Activated B cell treated with CpG ODN at 0.5 μM for 24 hours (primary cell): ENCODE results near the gene DNAJC21. TPM values are rescaled to one million over a fixed set of nuclear protein-coding genes. Genes with fewer than 3 reads are reported as not detected.

Source experiments
- ATAC-seq: fragments of 200-7000 bp; cut with Tn5 transposase; one replicate; pipeline ENCODE4 v1.10.0; 2021; ENCODE audit warnings: low read depth, mild to moderate bottlenecking, moderate library complexity
- CTCF ChIA-PET: fragments of 350-600 bp; sonication (Branson Sonifier 250); formaldehyde crosslinking; loops from one replicate; lab custom pipeline; 2021; ENCODE audit warnings: antibody characterized with exemption; lab: Charles Lee
- POLR2A ChIA-PET: fragments of 350-600 bp; sonication (Branson Sonifier 250); formaldehyde crosslinking; loops from one replicate; lab custom pipeline; 2021; ENCODE audit warnings: antibody characterized with exemption; lab: Charles Lee
- DNase-seq: peaks from one replicate; pipeline ENCODE4 v3.0.0; 2022
- H3K27ac Mint-ChIP-seq: one replicate; pipeline ENCODE4 v1.8.0; 2020; ENCODE audit warnings: mixed read lengths
- H3K27me3 Mint-ChIP-seq: one replicate; pipeline ENCODE4 v1.8.0; 2021; ENCODE audit warnings: mixed read lengths
- H3K36me3 Mint-ChIP-seq: one replicate; pipeline ENCODE4 v1.8.0; 2021; ENCODE audit warnings: low read depth, mixed read lengths
- H3K4me1 Mint-ChIP-seq: one replicate; pipeline ENCODE4 v1.8.0; 2021; ENCODE audit warnings: mixed read lengths
- H3K4me3 Mint-ChIP-seq: one replicate; pipeline ENCODE4 v1.8.0; 2020; ENCODE audit warnings: mild to moderate bottlenecking, mixed read lengths
- H3K9me3 Mint-ChIP-seq: one replicate; pipeline ENCODE4 v1.8.0; 2020; ENCODE audit warnings: mixed read lengths
- intact Hi-C: fragments of 100-400 bp; cut with micrococcal nuclease; formaldehyde crosslinking; loops from one replicate; pipeline ENCODE4 v1.15.1; 2024
- total RNA-seq: library from RNA; stranded (reverse); gene quantifications from 2 replicates; pipeline ENCODE4 v1.2.3, GENCODE V29; 2022
- TF ChIP-seq, protein P1 (sequence below): fragments of 200-600 bp; IDR thresholded peaks from one replicate; pipeline ENCODE4 v1.8.0; 2022; ENCODE audit warnings: antibody characterized with exemption, mild to moderate bottlenecking

DNAJC21 gene
- total RNA-seq, 1 donor from 2014 or later, result 44.0 TPM

DNA sequence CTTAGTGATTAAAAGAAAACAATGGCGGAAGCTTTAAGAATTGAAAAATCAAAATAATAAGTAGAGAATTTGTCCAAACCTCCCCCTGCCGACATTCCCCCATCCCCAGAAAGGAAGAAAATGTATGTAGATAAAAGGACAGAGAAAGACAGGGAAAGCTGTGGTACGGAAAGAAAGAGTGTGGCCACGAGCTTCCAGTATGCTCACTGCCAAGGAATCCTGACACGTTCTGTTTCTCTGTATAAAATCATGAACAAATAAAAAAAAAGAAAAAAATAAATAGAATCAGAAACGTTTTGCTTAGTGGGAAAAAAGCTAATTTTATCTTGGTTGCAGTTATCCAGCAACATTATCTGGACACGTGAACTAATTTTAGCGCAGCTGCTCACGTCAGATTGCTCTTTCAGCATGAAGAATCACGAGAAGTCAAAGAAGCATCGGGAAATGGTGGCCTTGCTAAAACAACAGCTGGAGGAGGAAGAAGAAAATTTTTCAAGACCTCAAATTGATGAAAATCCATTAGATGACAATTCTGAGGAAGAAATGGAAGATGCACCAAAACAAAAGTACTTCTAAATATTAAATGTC is 15.2 kb downstream of the DNAJC21 start:
- H3K27me3 Mint-ChIP-seq, result no peaks in the 10 kb centered on the region
- H3K4me3 Mint-ChIP-seq, result no peak overlapping the region
- H3K9me3 Mint-ChIP-seq, result no peaks in the 10 kb centered on the region
- intact Hi-C loops, result no loop called here
- H3K27ac Mint-ChIP-seq, result no peak overlapping the region
- ATAC-seq (no peak), DNase-seq (no peak)
- no peaks in the 10 kb centered on the region for H3K4me1 Mint-ChIP-seq
- POLR2A ChIA-PET, result no interaction called here
- TF ChIP-seq, protein P1, sequence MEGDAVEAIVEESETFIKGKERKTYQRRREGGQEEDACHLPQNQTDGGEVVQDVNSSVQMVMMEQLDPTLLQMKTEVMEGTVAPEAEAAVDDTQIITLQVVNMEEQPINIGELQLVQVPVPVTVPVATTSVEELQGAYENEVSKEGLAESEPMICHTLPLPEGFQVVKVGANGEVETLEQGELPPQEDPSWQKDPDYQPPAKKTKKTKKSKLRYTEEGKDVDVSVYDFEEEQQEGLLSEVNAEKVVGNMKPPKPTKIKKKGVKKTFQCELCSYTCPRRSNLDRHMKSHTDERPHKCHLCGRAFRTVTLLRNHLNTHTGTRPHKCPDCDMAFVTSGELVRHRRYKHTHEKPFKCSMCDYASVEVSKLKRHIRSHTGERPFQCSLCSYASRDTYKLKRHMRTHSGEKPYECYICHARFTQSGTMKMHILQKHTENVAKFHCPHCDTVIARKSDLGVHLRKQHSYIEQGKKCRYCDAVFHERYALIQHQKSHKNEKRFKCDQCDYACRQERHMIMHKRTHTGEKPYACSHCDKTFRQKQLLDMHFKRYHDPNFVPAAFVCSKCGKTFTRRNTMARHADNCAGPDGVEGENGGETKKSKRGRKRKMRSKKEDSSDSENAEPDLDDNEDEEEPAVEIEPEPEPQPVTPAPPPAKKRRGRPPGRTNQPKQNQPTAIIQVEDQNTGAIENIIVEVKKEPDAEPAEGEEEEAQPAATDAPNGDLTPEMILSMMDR, result no peak
- CTCF ChIA-PET, result no interaction called here
- peaks cover 79% of the 10 kb centered on the region for H3K36me3 Mint-ChIP-seq

DNA sequence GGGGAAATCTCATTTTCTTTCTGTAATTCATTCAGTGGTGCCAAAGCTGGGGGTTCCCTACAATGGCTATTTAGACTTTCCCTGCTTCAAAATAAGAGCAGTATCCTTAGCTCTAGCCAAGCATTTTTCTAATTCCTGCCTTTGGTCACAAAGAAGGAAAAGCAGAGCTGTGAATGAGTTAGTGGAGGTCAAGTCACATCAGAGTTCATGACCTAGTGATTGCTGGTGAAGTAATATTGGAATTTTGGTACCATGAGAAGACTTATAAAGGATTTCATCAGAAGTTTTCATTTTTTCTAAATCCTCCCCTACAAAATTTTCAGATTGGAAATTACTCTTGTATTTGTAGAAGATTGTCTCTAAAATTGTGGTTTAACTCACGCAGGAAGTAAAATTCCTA is 28.0 kb downstream of the DNAJC21 start:
- Mint-ChIP-seq H3K27ac (no peak overlapping the region), H3K4me1 (peaks cover 5% of the 10 kb centered on the region), H3K4me3 (no peak overlapping the region), H3K9me3 (no peaks in the 10 kb centered on the region), H3K36me3 (peaks cover 35% of the 10 kb centered on the region), H3K27me3 (no peaks in the 10 kb centered on the region)
- CTCF ChIA-PET, result interaction anchor here (0.8 to 1.2 kb wide), 3 partner anchors 27 to 46 kb away, joined by 3 to 7 read pairs (median 3); no protein-coding TSS in a partner anchor
- TF ChIP-seq, protein P1, result no peak
- POLR2A ChIA-PET, result no interaction called here
- no peak for ATAC-seq
- intact Hi-C loops, result no loop called here
- no peak for DNase-seq

DNA sequence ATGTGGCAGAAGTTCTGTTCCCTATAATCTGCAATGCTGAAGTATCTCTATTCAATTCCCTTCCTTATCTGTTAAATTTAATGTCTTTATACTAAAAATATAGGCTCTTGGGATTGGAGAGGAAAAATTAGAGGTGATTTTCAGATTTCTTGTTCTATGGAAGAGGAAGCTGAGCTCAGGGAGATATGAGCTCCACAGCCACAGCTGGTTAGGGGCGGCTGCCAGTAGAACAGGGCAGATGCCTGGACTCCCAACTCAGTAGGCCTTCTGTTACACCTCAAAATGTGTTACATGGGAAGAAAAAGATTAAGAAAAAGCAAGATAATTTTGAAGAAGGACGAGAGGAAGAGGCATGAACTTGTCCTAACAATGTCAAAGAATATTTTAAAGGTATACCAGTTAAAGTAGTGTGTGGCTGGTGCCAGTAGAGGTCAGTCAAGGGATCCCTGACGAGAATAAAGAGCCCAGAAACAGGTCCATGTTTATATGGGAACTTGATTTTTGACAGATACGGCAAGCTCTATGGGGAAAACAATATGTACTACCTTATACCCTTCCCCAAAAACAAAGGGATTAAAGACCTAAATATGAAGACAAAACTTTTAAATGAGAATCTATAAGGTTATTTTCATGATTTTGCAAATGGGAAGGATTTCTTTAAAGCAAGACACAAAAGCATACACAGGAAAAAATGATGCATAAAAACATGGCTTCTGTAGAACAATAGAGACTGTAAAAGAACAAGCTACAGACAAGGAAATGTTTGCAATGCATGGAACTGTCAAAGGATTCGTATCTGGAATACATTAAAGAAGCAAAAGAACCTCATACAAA is 28.7 kb downstream of the DNAJC21 start:
- ATAC-seq (no peak), DNase-seq (no peak)
- ChIA-PET POLR2A (no interaction called here), CTCF (interaction anchor here (0.7 to 1.2 kb wide), 5 partner anchors 28 to 245 kb away, joined by 3 to 7 read pairs (median 3); no protein-coding TSS in a partner anchor)
- intact Hi-C loops, result loop anchor here (1.0 kb wide), 2 partner anchors 45 to 968 kb away; no protein-coding TSS in a partner anchor
- H3K27me3 Mint-ChIP-seq, result no peaks in the 10 kb centered on the region
- H3K36me3 Mint-ChIP-seq, result peaks cover 28% of the 10 kb centered on the region
- TF ChIP-seq, protein P1, result no peak
- peaks cover 5% of the 10 kb centered on the region for H3K4me1 Mint-ChIP-seq
- H3K9me3 Mint-ChIP-seq, result no peaks in the 10 kb centered on the region
- no peak overlapping the region for H3K27ac Mint-ChIP-seq
- no peak overlapping the region for H3K4me3 Mint-ChIP-seq

DNA sequence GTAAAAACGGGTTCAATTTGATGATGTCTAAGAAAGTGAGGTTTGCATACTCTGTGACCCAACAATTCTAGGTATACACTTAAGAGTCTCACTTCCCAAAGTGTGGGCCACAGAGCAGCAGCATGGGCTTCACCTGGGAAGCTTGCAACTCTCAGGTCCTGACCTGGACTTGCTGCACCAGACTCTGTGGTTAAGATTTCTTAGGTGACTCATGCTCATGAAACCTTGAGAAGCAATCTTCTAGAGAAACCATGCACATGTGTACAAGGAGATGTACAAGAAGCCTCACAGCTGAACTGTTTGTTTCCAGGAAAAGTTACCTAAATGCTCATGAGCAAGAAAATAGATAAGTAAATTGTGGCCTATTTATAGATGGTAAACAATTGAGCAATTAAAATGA is 30.0 kb downstream of the DNAJC21 start:
- intact Hi-C loops, result no loop called here
- Mint-ChIP-seq H3K4me1 (peaks cover 5% of the 10 kb centered on the region), H3K9me3 (no peaks in the 10 kb centered on the region), H3K27me3 (no peaks in the 10 kb centered on the region), H3K4me3 (no peak overlapping the region), H3K27ac (no peak overlapping the region), H3K36me3 (peaks cover 19% of the 10 kb centered on the region)
- no peak for ATAC-seq
- TF ChIP-seq, protein P1, result no peak
- no peak for DNase-seq
- POLR2A ChIA-PET, result no interaction called here
- CTCF ChIA-PET, result interaction anchor here (0.6 to 0.9 kb wide), 2 partner anchors 18 to 44 kb away, joined by 3 read pairs; no protein-coding TSS in a partner anchor

DNA sequence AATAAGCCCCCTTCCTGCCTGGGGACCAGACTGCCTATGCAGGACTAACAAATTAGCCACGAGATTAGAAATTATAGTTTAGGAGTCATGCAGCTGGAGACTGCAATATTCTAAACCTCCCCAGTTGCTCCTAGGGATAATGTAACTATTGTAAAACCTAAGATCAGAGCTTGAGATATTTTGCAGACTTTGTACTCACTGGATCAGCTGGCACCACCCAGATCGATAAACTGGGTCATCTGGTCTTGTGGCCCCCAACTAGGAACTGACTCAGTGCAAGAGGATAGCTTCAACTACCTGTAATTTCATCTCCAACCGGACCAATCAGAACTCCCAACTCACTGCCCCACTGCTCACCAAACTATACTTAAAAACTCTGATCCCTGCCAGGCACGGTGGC is 38.2 kb downstream of the DNAJC21 start:
- no peaks in the 10 kb centered on the region for H3K27me3 Mint-ChIP-seq
- ATAC-seq (no peak), DNase-seq (no peak)
- ChIA-PET POLR2A (no interaction called here), CTCF (no interaction called here)
- TF ChIP-seq, protein P1, result no peak
- intact Hi-C loops, result no loop called here
- H3K36me3 Mint-ChIP-seq, result peaks cover 20% of the 10 kb centered on the region
- no peak overlapping the region for H3K4me3 Mint-ChIP-seq
- H3K9me3 Mint-ChIP-seq, result peaks cover 10% of the 10 kb centered on the region
- H3K4me1 Mint-ChIP-seq, result no peaks in the 10 kb centered on the region
- no peak overlapping the region for H3K27ac Mint-ChIP-seq
